NT2/D1 (cell line): ENCODE results near the gene VEPH1.

Experiments used
- SUZ12 ChIP-seq: IDR thresholded peaks from 2 replicates; pipeline ENCODE4 v1.6.1; 2011; ENCODE audit not compliant: insufficient read length, insufficient read depth; ENCODE audit errors: extremely low read depth
- YY1 ChIP-seq: IDR thresholded peaks from 2 replicates; pipeline ENCODE4 v1.6.1; 2011; ENCODE audit not compliant: insufficient read length, insufficient read depth

- TF ChIP-seq YY1 (no peak), SUZ12 (no peak)
These were observed 92.3 kb downstream of the VEPH1 start for GRCh38 chr3:157410945-157411344.
